Measurements from ENCODE around the gene ZNF260.

GRCh38 chr19:36573020-36573894, 45.2 kb upstream of the ZNF260 start, which contains the start of gene ZNF529:
- TF ChIP-seq CTCF (IDR thresholded peaks at IDR 0.05): peak in 1 of 3 donors; percentile 8
- TF ChIP-seq POLR2A (IDR thresholded peaks at IDR 0.05): peak in 1 of 2 donors; percentile 37
